Breast epithelium (tissue), 3 donors: Measurements from ENCODE around the gene ATG9B.

Source experiments
- POLR2A ChIP-seq: fragments of 450-650 bp; IDR thresholded peaks from one replicate; pipeline ENCODE4 v1.6.1; 2016; ENCODE audit warnings: antibody characterized with exemption, mild to moderate bottlenecking, moderate library complexity
- POLR2AphosphoS5 ChIP-seq, 3 donors: sonication (generic); formaldehyde crosslinking; IDR thresholded peaks; one replicate each; pipeline ENCODE4 v1.6.1; 2017; ENCODE audit warnings: antibody characterized with exemption in 3 of 3
- TF ChIP-seq, protein P1 (sequence below), 3 donors: fragments of 450-650 bp; IDR thresholded peaks; one replicate each; pipeline ENCODE4 v1.5.1; 2016 to 2017; ENCODE audit warnings: antibody characterized with exemption in 3 of 3, mild to moderate bottlenecking in 3 of 3, moderate library complexity in 3 of 3

DNA sequence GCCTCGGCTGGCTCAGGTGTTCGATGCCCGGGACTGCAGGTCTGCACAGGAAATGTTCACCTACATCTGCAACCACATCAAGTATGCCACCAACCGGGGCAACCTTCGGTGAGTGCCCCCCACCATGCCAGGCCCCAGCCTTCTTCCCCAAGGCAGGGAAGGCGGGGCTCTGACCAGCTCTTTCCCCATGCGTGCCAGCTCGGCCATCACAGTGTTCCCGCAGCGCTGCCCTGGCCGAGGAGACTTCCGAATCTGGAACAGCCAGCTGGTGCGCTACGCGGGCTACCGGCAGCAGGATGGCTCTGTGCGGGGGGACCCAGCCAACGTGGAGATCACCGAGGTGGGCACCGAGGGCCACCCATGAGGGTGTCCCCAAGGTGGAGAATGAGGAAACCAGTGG is 26.0 kb downstream of the ATG9B start:
- TF ChIP-seq, protein P1, sequence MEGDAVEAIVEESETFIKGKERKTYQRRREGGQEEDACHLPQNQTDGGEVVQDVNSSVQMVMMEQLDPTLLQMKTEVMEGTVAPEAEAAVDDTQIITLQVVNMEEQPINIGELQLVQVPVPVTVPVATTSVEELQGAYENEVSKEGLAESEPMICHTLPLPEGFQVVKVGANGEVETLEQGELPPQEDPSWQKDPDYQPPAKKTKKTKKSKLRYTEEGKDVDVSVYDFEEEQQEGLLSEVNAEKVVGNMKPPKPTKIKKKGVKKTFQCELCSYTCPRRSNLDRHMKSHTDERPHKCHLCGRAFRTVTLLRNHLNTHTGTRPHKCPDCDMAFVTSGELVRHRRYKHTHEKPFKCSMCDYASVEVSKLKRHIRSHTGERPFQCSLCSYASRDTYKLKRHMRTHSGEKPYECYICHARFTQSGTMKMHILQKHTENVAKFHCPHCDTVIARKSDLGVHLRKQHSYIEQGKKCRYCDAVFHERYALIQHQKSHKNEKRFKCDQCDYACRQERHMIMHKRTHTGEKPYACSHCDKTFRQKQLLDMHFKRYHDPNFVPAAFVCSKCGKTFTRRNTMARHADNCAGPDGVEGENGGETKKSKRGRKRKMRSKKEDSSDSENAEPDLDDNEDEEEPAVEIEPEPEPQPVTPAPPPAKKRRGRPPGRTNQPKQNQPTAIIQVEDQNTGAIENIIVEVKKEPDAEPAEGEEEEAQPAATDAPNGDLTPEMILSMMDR (IDR thresholded peaks at IDR 0.05): no peak
- no peak for TF ChIP-seq POLR2A
- no peak for TF ChIP-seq POLR2AphosphoS5 (IDR thresholded peaks at IDR 0.05)
